Left renal pelvis (tissue), 4 donors: Measurements from ENCODE around the gene LPP. TPM values are rescaled to one million over a fixed set of nuclear protein-coding genes. Genes with fewer than 3 reads are reported as not detected.

Experiments used
- DNase-seq, 4 donors: peaks; one replicate each; pipeline ENCODE4 v3.0.0-alpha.2; 2013; ENCODE audit warnings: low read depth in 4 of 4, low spot score in 3 of 4
- polyA plus RNA-seq, 4 donors: library from polyadenylated mRNA; unstranded; fragments of 120-200 nt; gene quantifications; one replicate each; pipeline ENCODE4 v1.2.1, GENCODE V29; 2013; ENCODE audit not compliant: insufficient read length in 4 of 4

The LPP gene
- polyA plus RNA-seq, 4 donors, result 21.3 to 31.3 (median 25.6) TPM

- no peak for DNase-seq
Measured at GRCh38 chr3:188343894-188344293, 189.9 kb downstream of the LPP start.

DNA sequence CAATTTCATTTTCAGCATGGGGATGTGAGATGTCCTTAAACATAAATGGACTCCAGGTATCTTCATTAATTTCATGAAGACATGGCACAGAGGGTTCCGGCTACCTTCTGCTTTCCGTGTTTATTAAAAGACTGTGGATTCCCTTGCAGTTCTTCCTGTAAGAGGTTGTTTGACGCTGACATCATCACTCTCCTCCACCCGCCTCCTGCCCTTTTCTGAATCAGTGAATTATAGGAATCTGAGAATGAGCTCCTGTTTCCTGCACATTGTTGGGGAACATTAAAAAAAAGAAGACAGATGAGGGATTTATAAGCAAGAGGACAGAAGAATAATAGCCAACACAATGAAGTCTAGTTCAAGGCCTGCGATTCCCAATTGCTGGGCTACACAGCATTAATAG lies 191.3 kb downstream of the LPP start:
- DNase-seq, result no peak

DNA sequence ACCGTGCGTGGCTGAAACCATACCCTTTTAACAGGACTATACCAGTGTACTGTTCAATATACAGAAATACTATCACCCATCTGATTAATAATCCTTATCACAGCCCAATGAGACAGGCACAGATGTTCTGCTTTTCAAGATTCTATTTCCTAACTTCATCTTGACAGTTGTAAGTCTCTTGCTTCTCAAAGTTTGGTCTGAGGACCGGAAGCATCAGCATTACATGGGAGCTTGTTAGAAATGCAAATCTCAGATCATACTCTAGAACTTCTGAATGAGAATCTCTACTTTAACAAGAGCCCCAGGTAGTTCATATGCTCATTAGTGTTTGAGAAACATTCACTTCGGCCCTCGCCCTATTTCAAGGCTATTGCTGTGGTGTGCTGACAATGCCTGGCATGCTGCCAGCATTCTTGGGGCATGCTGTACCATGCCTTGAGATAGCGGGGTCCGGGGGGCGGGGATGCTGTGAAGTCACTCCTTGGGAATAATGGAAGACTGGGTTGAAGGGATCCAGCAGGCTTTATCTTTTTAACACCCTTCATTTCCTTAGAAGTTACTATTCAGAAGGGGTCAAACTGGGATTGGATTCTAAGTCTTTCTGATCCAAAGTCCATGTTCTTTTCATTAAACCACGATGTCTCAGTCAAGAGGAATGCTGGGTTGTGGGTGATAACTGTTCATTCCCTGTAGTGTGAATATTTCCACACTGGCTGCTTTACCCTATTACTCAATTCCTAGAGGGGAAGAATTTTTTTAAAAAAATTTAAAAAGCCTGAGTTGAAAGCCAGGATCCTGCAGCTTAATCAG lies 194.7 kb downstream of the LPP start:
- DNase-seq, result no peak

GRCh38 chr3:188349351-188349901 lies 195.5 kb downstream of the LPP start:
- DNase-seq, result no peak

DNA sequence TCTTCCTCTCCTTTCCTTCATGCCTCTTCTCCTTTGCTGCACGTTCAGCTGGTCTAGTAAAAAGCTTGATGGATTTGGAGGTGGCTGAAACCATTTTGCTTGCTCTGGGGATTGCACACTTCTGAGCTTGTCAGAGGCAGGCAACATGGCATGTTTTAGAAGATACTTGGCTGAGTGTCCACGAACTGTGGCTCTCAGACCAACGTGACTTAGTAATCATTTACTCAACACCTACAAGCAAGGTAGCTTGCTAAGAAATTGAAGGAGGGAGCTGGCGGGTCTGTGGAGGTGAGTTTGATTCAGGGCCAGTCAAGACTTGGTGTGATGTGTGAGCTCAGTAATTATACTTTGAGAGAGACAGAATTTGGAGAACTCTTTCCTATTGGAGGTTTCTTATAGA lies 196.0 kb downstream of the LPP start:
- DNase-seq, result no peak

GRCh38 chr3:188350961-188351360 lies 197.0 kb downstream of the LPP start:
- no peak for DNase-seq

DNA sequence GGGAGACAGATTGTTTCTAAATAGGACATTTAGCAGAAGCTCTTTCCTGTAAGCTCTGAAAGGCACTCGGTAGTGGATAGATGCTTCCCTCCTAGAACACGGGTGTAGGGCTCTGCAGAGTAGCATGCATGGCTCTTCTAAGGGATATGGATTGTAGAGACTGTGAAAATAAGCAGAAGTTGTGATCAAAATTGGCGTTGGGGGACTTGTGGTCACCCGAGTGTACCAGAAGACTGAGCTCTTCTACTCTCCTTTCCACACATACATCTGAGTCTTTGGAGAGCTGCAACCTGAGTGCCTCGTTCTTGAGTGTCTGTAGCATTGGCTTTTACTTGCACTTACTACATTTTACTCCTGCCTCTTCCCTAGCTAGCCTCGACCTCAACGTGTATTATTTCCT lies 197.7 kb downstream of the LPP start:
- DNase-seq, result no peak

GRCh38 chr3:188352196-188352927 lies 198.4 kb downstream of the LPP start:
- DNase-seq, result no peak

- DNase-seq, result no peak
Measured at GRCh38 chr3:188353426-188353825, 199.5 kb downstream of the LPP start.

GRCh38 chr3:188358787-188359493 lies 205.0 kb downstream of the LPP start:
- no peak for DNase-seq

DNA sequence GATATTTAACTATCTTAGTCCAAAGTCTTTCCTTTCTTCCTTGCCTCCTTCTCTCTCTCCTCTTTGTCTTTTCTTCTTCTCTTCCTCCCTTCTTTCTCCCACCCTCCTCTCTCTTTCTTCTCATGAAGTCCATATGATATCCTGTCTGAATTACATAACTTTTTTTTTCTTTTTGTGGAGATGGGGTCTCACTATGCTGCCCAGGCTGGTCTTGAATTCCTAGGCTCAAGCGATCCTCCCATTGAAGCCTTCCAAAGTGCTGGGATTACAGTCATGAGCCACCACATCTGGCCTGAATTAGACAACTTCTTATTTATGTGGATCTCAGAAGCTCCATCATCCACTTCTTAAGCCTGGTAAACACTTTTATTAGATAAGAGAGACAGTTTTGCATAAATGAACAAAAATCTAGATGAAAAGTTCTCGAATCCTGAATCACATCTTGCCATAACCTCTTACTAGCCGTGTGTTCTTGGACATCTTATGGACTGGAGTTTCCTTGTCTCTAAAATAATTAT lies 206.5 kb downstream of the LPP start:
- DNase-seq, result no peak

GRCh38 chr3:188361888-188362287 lies 207.9 kb downstream of the LPP start:
- no peak for DNase-seq

DNA sequence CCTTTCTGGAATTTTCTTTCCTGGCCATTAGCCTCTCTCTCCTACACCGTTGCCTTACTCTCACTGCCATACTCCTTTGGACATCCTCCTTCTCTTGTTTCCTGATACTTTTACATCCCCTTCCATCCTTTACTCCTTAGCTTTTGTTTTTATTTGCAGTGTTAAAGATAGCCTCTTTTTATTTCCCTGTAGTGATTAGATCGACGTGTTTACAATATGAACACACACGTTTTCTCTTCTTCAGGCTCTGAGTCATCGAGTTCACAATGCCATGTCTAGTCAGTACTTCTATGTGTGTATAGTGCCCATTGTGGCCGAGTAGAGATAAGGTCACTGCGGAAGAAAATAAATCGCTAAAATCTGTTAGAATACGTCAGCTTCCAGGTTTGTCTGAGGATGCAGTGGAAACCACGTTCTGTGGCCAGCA lies 208.5 kb downstream of the LPP start:
- no peak for DNase-seq

GRCh38 chr3:188365184-188365583 lies 211.2 kb downstream of the LPP start:
- no peak for DNase-seq

DNA sequence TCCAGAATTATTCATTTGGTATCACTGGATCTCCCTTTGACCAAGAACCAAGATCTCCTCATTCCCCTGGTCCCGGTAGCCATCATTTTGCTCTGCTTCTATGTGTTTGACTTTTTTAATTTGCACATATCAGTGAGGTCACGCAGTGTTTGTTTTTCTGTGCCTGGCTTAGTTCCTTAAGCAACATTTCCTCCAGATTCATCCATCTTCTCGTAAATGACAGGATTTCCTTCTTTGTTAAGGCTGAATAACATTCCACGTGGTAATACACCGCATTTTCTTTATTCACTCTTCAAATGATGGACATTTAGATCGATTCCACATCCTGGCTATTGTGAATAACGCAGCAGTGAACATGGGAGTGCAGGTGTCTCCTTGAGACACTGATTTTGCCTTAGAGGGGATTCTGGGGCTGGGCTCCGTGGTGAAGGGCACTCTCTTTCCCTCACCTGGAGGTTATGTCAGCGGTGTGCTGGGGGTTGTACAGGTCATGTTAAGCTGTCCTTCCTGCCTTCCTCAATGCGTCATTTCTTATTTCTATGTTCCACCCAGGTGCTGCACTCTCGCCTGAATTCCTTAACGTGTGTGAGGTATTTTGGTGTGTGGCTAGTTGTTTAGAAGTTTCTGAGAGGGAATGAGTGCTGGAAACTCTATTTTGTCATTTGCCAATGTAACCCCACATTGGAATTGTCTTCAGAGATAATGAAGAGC lies 212.2 kb downstream of the LPP start:
- DNase-seq, result no peak

DNA sequence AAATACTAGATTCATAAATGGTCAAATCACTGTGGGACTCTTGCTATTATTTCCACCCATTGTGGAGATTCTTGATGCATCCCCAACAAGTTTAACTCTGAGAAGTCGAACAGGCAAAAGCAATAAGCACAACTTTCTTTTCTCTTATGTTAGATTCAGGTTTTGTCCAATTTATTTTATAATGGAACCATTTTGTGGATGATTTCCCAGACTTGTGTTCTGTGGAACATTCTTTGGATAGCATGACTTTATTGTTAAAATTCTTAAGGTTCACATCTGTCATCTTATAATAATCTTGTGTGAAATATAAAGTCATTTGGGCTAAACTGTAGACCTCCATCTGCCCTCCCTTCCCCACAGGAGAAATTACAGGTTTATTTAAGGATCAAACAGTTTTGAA lies 213.7 kb downstream of the LPP start:
- DNase-seq, result no peak

DNA sequence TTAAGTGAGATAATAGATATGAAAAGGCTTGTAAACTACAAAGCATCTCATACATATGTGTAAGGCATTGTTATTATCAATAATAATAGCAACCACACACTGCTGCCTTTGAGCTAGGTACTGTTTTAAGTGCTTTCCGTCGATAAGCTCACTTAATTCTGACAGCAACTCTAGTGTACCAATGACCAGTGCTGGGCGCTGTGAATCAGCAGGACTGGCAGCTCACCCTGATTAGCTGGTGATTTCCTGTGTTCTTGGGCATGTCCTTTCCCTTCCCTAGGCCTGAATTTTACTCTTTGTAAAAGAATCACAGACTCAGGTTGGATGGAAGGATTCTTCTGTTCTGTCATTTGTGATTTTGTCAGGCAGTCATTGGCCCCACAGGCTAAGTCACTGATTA lies 215.6 kb downstream of the LPP start:
- no peak for DNase-seq

DNA sequence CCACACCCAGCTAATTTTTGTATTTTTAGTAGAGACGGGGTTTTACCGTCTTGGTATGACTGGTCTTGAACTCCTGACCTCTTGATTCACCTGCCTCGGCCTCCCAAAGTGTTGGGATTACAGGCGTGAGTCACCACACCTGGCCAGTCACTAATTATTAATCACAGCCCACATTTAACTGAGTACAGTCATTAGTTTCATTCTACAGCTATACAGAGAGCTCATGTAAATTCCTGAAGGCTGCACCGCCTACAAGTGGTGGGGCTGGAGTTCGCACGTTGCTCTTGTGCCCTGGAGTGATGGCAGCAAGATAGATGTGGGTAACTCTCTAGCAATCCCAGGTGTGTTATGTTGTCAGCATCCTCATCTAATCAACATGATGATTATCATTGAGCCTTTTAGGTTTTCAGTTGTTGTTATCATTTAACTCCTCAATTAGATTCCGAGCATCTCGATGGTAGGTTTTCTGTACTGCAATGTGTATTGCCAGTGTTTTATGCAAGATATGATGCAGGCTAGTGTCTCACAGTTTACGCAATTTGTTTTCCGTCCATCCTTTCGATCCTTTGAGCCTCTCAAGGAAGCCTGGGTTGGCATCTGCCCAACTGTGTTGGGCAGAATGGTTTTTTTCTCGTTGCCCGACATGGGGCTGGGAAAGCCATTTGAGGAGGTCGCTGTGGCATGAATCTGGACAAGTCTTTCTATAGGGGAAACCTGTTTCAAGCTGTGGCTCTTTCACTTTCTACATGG lies 216.3 kb downstream of the LPP start:
- no peak for DNase-seq

DNA sequence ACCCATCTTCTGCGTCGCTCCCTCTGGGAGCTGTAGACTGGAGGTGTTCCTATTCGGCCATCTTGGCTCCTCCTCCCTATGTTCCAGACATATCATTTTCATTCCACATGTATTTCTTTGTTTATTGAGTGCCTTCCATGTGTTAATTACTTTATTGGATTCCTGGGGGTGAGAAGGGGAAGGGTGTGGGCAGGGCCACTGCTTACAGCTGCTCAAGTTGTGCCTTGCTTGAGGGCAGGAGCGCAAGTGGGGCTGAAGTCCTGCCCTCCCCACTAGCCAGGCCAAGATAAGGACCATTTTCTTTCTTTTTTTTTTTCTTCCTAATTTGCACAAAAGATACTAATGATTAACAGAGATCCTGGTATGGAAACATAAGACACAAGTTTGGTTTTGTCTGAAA lies 224.8 kb downstream of the LPP start:
- no peak for DNase-seq

DNA sequence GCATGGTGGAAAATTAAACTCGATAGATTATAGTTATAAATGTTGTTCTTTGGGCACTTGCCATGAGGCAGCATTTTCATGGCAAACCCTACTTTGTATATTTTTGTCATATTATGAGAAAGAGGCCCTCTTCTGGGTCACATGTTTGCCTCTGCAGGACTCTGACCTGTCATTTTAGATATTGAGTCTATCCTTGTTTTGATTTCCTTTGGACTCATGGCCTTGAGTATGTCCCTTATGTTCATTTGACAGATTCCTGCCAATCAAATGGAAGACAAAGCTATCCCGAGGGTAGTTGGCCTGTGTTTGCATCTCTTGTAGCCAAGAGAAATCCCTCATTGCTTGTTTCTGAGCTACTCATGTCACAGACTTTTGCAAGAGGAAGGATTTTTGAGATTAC lies 226.3 kb downstream of the LPP start:
- DNase-seq, result no peak
